Neural cell (in vitro differentiated cells): ENCODE measurements around the gene INO80. TPM values are rescaled to one million over a fixed set of nuclear protein-coding genes. Genes with fewer than 3 reads are reported as not detected.
A peak's percentile ranks its signal among the peaks of the same experiment; 100 is the strongest.

ENCODE experiments used
- H2AFZ ChIP-seq: fragments of 200-600, 300-800 bp; sonication (generic), shearing (Covaris generic); 2 replicates; pipeline ENCODE4 v1.6.0; 2014; ENCODE audit warnings: low read depth, mild to moderate bottlenecking, antibody characterized with exemption, low read length, moderate library complexity
- H3F3A ChIP-seq: fragments of 200-600 bp; shearing (Covaris generic); 2 replicates; pipeline ENCODE4 v1.6.1; 2016; ENCODE audit warnings: mild to moderate bottlenecking, moderate library complexity, mixed read lengths, antibody characterized with exemption, low read length; ENCODE audit not compliant: insufficient read depth, poor library complexity, severe bottlenecking
- H3K27ac ChIP-seq: fragments of 200-600, 300-800 bp; sonication (generic), shearing (Covaris generic); 2 replicates; pipeline ENCODE4 v1.5.1; 2014; ENCODE audit warnings: mild to moderate bottlenecking, low read length, moderate library complexity
- H3K27me3 ChIP-seq: fragments of 300-800, 200-600 bp; sonication (generic), shearing (Covaris generic); 2 replicates; pipeline ENCODE4 v1.6.0; 2014; ENCODE audit warnings: mild to moderate bottlenecking, low read depth, low read length, moderate library complexity; ENCODE audit not compliant: insufficient read depth
- H3K36me3 ChIP-seq: fragments of 300-800, 200-600 bp; sonication (generic), shearing (Covaris generic); 2 replicates; pipeline ENCODE4 v1.5.1; 2014; ENCODE audit warnings: mild to moderate bottlenecking, antibody characterized with exemption, low read length, moderate library complexity; ENCODE audit not compliant: insufficient read depth
- H3K4me2 ChIP-seq: fragments of 300-800, 200-600 bp; sonication (generic), shearing (Covaris generic); 2 replicates; pipeline ENCODE4 v1.6.0; 2014; ENCODE audit warnings: mild to moderate bottlenecking, low read length
- H3K4me3 ChIP-seq: fragments of 300-800, 200-600 bp; sonication (generic), shearing (Covaris generic); 2 replicates; pipeline ENCODE4 v1.5.1; 2014; ENCODE audit warnings: mild to moderate bottlenecking, low read length, moderate library complexity
- H3K79me2 ChIP-seq: fragments of 200-600 bp; shearing (Covaris generic); replicated peaks from 2 replicates; pipeline ENCODE4 v1.6.0; 2014; ENCODE audit warnings: mild to moderate bottlenecking, low read length, moderate library complexity; ENCODE audit not compliant: insufficient read depth
- H3K9ac ChIP-seq: fragments of 300-800, 200-600 bp; sonication (generic), shearing (Covaris generic); 2 replicates; pipeline ENCODE4 v1.6.1; 2016; ENCODE audit warnings: mild to moderate bottlenecking, low read length, mixed read lengths
- H3K9me2 ChIP-seq: fragments of 200-600 bp; shearing (Covaris generic); 2 replicates; pipeline ENCODE4 v1.6.1; 2016; ENCODE audit warnings: mild to moderate bottlenecking, low read length, mixed read lengths; ENCODE audit not compliant: insufficient read depth
- H3K9me3 ChIP-seq: fragments of 200-600, 300-800 bp; sonication (generic), shearing (Covaris generic); 2 replicates; pipeline ENCODE4 v1.6.1; 2016; ENCODE audit warnings: mild to moderate bottlenecking, mixed run types, low read length, moderate library complexity, mixed read lengths
- H4K20me1 ChIP-seq: fragments of 200-600 bp; shearing (Covaris generic); 2 replicates; pipeline ENCODE4 v1.6.1; 2016; ENCODE audit warnings: mild to moderate bottlenecking, mixed run types; ENCODE audit not compliant: insufficient read depth
- EP300 ChIP-seq: fragments of 450-650 bp; conservative IDR thresholded peaks from 2 replicates; pipeline ENCODE4 v1.6.1; 2014; ENCODE audit warnings: antibody characterized with exemption, mild to moderate bottlenecking, moderate library complexity; ENCODE audit not compliant: poor library complexity, severe bottlenecking
- EZH2 ChIP-seq: fragments of 200-600, 300-800 bp; shearing (Covaris generic), sonication (generic); IDR thresholded peaks from 2 replicates; pipeline ENCODE4 v1.6.1; 2014; ENCODE audit warnings: antibody characterized with exemption, low read length, borderline replicate concordance, mild to moderate bottlenecking; ENCODE audit not compliant: insufficient read depth, poor library complexity, severe bottlenecking
- MXI1 ChIP-seq: fragments of 450-650 bp; conservative IDR thresholded peaks from 2 replicates; pipeline ENCODE4 v1.6.1; 2014; ENCODE audit warnings: antibody characterized with exemption, mild to moderate bottlenecking; ENCODE audit not compliant: poor library complexity, severe bottlenecking
- POLR2AphosphoS5 ChIP-seq: IDR thresholded peaks from 2 replicates; pipeline ENCODE4 v1.6.1; 2012
- RAD21 ChIP-seq: fragments of 450-650 bp; conservative IDR thresholded peaks from 2 replicates; pipeline ENCODE4 v1.6.1; 2014; ENCODE audit warnings: antibody characterized with exemption, mild to moderate bottlenecking, moderate library complexity
- SMC3 ChIP-seq: fragments of 450-650 bp; conservative IDR thresholded peaks from 2 replicates; pipeline ENCODE4 v1.6.1; 2014; ENCODE audit warnings: antibody characterized with exemption, mild to moderate bottlenecking, moderate library complexity; ENCODE audit not compliant: poor library complexity
- TAF1 ChIP-seq: IDR thresholded peaks from 2 replicates; pipeline ENCODE4 v1.6.1; 2012; ENCODE audit warnings: low read depth
- polyA plus RNA-seq: library from polyadenylated mRNA; depleted of rRNA; stranded (reverse); fragments of >200 nt; gene quantifications from 2 replicates; pipeline ENCODE4 v1.2.3, GENCODE V29; 2014
- TF ChIP-seq, protein P1 (sequence below): fragments of 450-650 bp; IDR thresholded peaks from 2 replicates; pipeline ENCODE4 v1.5.1; 2014; ENCODE audit warnings: antibody characterized with exemption, mild to moderate bottlenecking, moderate library complexity; ENCODE audit not compliant: poor library complexity, severe bottlenecking
- TF ChIP-seq, protein P2 (sequence below): IDR thresholded peaks from 2 replicates; pipeline ENCODE4 v1.6.1; 2012; ENCODE audit warnings: borderline replicate concordance

Gene INO80
- polyA plus RNA-seq, 1 donor from 2014 or later, result 8.4 TPM

DNA sequence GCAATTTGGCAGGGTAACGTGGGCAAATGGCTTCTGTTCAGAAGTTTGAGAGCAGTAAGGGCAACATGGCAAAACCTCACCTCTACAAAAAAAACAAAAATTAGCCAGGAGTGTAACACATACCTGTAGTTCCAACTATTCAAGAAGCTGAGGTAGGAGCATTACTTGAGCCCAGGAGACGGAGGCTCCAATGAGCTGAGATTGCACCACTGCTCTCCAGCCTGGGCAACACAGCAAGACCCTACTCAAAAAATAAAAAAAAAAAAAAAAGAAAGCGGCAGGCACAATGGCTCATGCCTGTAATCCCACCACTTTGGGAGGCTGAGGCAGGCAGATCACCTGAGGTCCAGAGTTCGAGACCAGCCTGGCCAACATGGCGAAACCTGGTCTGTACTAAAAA is 5.9 kb upstream of the INO80 start:
- TF ChIP-seq EP300 (no peak), EZH2 (no peak), SMC3 (no peak), POLR2AphosphoS5 (no peak), RAD21 (no peak), TAF1 (no peak), MXI1 (no peak)
- TF ChIP-seq, protein P1, sequence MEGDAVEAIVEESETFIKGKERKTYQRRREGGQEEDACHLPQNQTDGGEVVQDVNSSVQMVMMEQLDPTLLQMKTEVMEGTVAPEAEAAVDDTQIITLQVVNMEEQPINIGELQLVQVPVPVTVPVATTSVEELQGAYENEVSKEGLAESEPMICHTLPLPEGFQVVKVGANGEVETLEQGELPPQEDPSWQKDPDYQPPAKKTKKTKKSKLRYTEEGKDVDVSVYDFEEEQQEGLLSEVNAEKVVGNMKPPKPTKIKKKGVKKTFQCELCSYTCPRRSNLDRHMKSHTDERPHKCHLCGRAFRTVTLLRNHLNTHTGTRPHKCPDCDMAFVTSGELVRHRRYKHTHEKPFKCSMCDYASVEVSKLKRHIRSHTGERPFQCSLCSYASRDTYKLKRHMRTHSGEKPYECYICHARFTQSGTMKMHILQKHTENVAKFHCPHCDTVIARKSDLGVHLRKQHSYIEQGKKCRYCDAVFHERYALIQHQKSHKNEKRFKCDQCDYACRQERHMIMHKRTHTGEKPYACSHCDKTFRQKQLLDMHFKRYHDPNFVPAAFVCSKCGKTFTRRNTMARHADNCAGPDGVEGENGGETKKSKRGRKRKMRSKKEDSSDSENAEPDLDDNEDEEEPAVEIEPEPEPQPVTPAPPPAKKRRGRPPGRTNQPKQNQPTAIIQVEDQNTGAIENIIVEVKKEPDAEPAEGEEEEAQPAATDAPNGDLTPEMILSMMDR, result no peak
- TF ChIP-seq, protein P2, sequence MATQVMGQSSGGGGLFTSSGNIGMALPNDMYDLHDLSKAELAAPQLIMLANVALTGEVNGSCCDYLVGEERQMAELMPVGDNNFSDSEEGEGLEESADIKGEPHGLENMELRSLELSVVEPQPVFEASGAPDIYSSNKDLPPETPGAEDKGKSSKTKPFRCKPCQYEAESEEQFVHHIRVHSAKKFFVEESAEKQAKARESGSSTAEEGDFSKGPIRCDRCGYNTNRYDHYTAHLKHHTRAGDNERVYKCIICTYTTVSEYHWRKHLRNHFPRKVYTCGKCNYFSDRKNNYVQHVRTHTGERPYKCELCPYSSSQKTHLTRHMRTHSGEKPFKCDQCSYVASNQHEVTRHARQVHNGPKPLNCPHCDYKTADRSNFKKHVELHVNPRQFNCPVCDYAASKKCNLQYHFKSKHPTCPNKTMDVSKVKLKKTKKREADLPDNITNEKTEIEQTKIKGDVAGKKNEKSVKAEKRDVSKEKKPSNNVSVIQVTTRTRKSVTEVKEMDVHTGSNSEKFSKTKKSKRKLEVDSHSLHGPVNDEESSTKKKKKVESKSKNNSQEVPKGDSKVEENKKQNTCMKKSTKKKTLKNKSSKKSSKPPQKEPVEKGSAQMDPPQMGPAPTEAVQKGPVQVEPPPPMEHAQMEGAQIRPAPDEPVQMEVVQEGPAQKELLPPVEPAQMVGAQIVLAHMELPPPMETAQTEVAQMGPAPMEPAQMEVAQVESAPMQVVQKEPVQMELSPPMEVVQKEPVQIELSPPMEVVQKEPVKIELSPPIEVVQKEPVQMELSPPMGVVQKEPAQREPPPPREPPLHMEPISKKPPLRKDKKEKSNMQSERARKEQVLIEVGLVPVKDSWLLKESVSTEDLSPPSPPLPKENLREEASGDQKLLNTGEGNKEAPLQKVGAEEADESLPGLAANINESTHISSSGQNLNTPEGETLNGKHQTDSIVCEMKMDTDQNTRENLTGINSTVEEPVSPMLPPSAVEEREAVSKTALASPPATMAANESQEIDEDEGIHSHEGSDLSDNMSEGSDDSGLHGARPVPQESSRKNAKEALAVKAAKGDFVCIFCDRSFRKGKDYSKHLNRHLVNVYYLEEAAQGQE, result no peak
- Histone ChIP-seq H2AFZ (no peak overlapping the region), H3K9me2 (no peaks in the 10 kb centered on the region), H3K27ac (no peak overlapping the region), H3K9me3 (no peaks in the 10 kb centered on the region), H4K20me1 (no peaks in the 10 kb centered on the region), H3K4me2 (no peak overlapping the region), H3K4me3 (no peak overlapping the region), H3F3A (no peaks in the 10 kb centered on the region), H3K27me3 (no peaks in the 10 kb centered on the region), H3K9ac (no peak overlapping the region), H3K36me3 (no peaks in the 10 kb centered on the region), H3K79me2 (no peaks in the 10 kb centered on the region)

DNA sequence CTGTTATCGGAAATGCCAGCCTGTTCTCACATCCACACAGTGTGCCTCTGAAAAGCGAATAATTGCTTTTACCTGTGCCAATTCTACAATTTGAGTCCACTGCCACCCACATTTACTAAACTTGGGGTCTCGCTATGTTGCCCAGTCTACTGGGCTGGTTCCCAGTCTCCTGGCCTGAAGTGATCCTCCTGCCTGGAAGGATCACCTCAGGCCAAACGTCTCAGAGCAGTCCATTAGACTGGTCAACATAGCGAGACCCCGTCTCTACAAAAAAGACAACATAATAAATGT is 827 bp upstream of the INO80 start:
- Histone ChIP-seq H3K4me3 (peak overlapping the region; percentile 78), H4K20me1 (no peaks in the 10 kb centered on the region), H3K36me3 (no peaks in the 10 kb centered on the region), H3K9ac (peak overlapping the region; percentile 98), H3K9me3 (no peaks in the 10 kb centered on the region), H2AFZ (peak overlapping the region; percentile 92), H3F3A (no peaks in the 10 kb centered on the region), H3K27ac (peak overlapping the region; percentile 99), H3K9me2 (no peaks in the 10 kb centered on the region), H3K79me2 (peaks cover 22% of the 10 kb centered on the region), H3K4me2 (peak overlapping the region; percentile 83), H3K27me3 (no peaks in the 10 kb centered on the region)
- TF ChIP-seq RAD21 (no peak), MXI1 (no peak), TAF1 (no peak), POLR2AphosphoS5 (no peak), EZH2 (no peak), EP300 (no peak), SMC3 (no peak)
- TF ChIP-seq, protein P2, result no peak
- TF ChIP-seq, protein P1, result no peak
